GM13977 (cell line): Measurements from ENCODE around the gene DPEP3.
A peak's percentile ranks its signal among the peaks of the same experiment; 100 is the strongest.

Experiments used
- DNase-seq: peaks from one replicate; pipeline ENCODE4 v3.0.0; 2012; ENCODE audit warnings: low spot score
- CTCF ChIP-seq: IDR thresholded peaks from 2 replicates; pipeline ENCODE4 v1.5.1; 2012; ENCODE audit warnings: mild to moderate bottlenecking, control low read depth; ENCODE audit not compliant: insufficient read depth; ENCODE audit errors: extremely low read depth, missing control alignments
- in situ Hi-C: fragments of 300-500 bp; cut with MboI; formaldehyde crosslinking; loops from one replicate; pipeline ENCODE4 v1.12.0; 2022; ENCODE audit warnings: low sequenced_read_pairs, low pct_unique_long_range_greater_than_20kb, mixed read lengths, inconsistent platforms; ENCODE audit not compliant: unreplicated experiment

The DPEP3 gene

GRCh38 chr16:67979955-67980678 lies at the start of gene DPEP3:
DPEP3 (minus strand) TSS chr16:67980499; CDS start chr16:67980380, 119 bp downstream.
- peak; percentile 24 for TF ChIP-seq CTCF
- in situ Hi-C loops = no loop called here
- DNase-seq = no peak

- TF ChIP-seq CTCF = no peak
- in situ Hi-C loops = no loop called here
- no peak for DNase-seq
Observed at GRCh38 chr16:68028996-68029395, 48.7 kb upstream of the DPEP3 start.

GRCh38 chr16:68022728-68023537 lies 42.6 kb upstream of the DPEP3 start, which contains the start of the genes DDX28 and DUS2:
DDX28 (minus strand) TSS chr16:68023232; CDS start chr16:68023202, 30 bp downstream.
DUS2 (plus strand) TSS chr16:68023284; CDS start chr16:68038024, 14,740 bp downstream.
- peak; percentile 8 for TF ChIP-seq CTCF
- in situ Hi-C loops = no loop called here
- peak; percentile 92 for DNase-seq

- DNase-seq = no peak
- in situ Hi-C loops = no loop called here
- no peak for TF ChIP-seq CTCF
Observed at GRCh38 chr16:68022278-68022727, 42.0 kb upstream of the DPEP3 start.

GRCh38 chr16:68021490-68021889 lies 41.2 kb upstream of the DPEP3 start:
- in situ Hi-C loops = no loop called here
- no peak for DNase-seq
- TF ChIP-seq CTCF = no peak

GRCh38 chr16:68019167-68019680 lies 38.9 kb upstream of the DPEP3 start:
- TF ChIP-seq CTCF = no peak
- no peak for DNase-seq
- in situ Hi-C loops = no loop called here
